IMR-90 (cell line): ENCODE measurements around the gene ARGLU1. TPM values are rescaled to one million over a fixed set of nuclear protein-coding genes. Genes with fewer than 3 reads are reported as not detected.

Experiments used
- ATAC-seq: fragments of 200-7000 bp; cut with Tn5 transposase; 2 replicates; pipeline ENCODE4 v1.9.1; 2020; ENCODE audit warnings: low read depth, mild to moderate bottlenecking, moderate library complexity
- BruUV-seq: library from RNA; stranded (reverse); fragments of 400-500 nt; replicated peaks from 2 replicates; lab custom pipeline; 2021; lab: Mats Ljungman, UMichigan
- CTCF ChIA-PET: fragments of 300-600 bp; formaldehyde crosslinking; extraction: SDS; loops from one replicate; lab custom pipeline; 2021; ENCODE audit warnings: antibody characterized with exemption; lab: Yijun Ruan, JAX
- POLR2A ChIA-PET: fragments of 300-600 bp; sonication (Branson Sonifier 250); formaldehyde crosslinking; loops from one replicate; lab custom pipeline; 2022; ENCODE audit warnings: antibody characterized with exemption; ENCODE audit not compliant: unreplicated experiment; lab: Charles Lee
- DNase-seq: peaks from one replicate; pipeline ENCODE4 v3.0.0; 2013
- H2AFZ ChIP-seq: replicated peaks from 2 replicates; pipeline ENCODE3; 2013; ENCODE audit warnings: low read length, mild to moderate bottlenecking; ENCODE audit not compliant: poor library complexity
- H2AK5ac ChIP-seq: 2 replicates; pipeline ENCODE4 v1.6.1; 2013; ENCODE audit warnings: low read depth, low read length, inconsistent platforms
- H2AK9ac ChIP-seq: replicated peaks from 2 replicates; pipeline ENCODE3; 2013; ENCODE audit warnings: mild to moderate bottlenecking, low read depth, low read length, moderate library complexity; ENCODE audit not compliant: poor library complexity
- H2BK120ac ChIP-seq: 2 replicates; pipeline ENCODE4 v1.6.1; 2013; ENCODE audit warnings: low read depth, low read length, inconsistent platforms
- H2BK15ac ChIP-seq: 3 replicates; pipeline ENCODE4 v1.6.1; 2013; ENCODE audit warnings: low read depth, low read length, inconsistent platforms
- H2BK20ac ChIP-seq: 2 replicates; pipeline ENCODE4 v1.6.1; 2013; ENCODE audit warnings: low read depth, mild to moderate bottlenecking, inconsistent platforms, low read length, moderate library complexity
- H2BK5ac ChIP-seq: 2 replicates; pipeline ENCODE4 v1.6.1; 2013; ENCODE audit warnings: mild to moderate bottlenecking, low read depth, low read length, inconsistent platforms; ENCODE audit not compliant: poor library complexity, severe bottlenecking
- H3K14ac ChIP-seq: replicated peaks from 2 replicates; pipeline ENCODE4 v1.6.1; 2013; ENCODE audit warnings: low read depth, low read length, inconsistent platforms
- H3K18ac ChIP-seq: 2 replicates; pipeline ENCODE4 v1.6.1; 2013; ENCODE audit warnings: low read depth, low read length, control low read depth
- H3K23ac ChIP-seq: 2 replicates; pipeline ENCODE4 v1.6.1; 2013; ENCODE audit warnings: low read depth, low read length, inconsistent platforms
- H3K27ac ChIP-seq: 2 replicates; pipeline ENCODE4 v1.5.1; 2013; ENCODE audit warnings: mild to moderate bottlenecking, control low read depth, low read length; ENCODE audit not compliant: insufficient read depth
- H3K27me3 ChIP-seq: 2 replicates; pipeline ENCODE4 v1.6.1; 2013; ENCODE audit warnings: low read length; ENCODE audit not compliant: control insufficient read depth, insufficient read depth
- H3K36me3 ChIP-seq: 2 replicates; pipeline ENCODE4 v1.6.1; 2013; ENCODE audit warnings: low read length, mixed read lengths; ENCODE audit not compliant: control insufficient read depth, insufficient read depth
- H3K4ac ChIP-seq: 2 replicates; pipeline ENCODE4 v1.6.1; 2013; ENCODE audit warnings: low read depth, low read length, inconsistent platforms
- H3K4me1 ChIP-seq: 2 replicates; pipeline ENCODE4 v1.6.1; 2013; ENCODE audit warnings: low read length, mixed read lengths; ENCODE audit not compliant: control insufficient read depth, insufficient read depth
- H3K4me2 ChIP-seq: 2 replicates; pipeline ENCODE4 v1.6.1; 2013; ENCODE audit warnings: low read depth, mild to moderate bottlenecking, control low read depth, low read length, moderate library complexity
- H3K4me3 ChIP-seq: 2 replicates; pipeline ENCODE4 v1.5.1; 2013; ENCODE audit warnings: low read depth, mild to moderate bottlenecking, control low read depth, low read length, moderate library complexity; ENCODE audit not compliant: insufficient read depth
- H3K56ac ChIP-seq: 2 replicates; pipeline ENCODE4 v1.6.1; 2013; ENCODE audit warnings: low read length, inconsistent platforms; ENCODE audit not compliant: insufficient read depth; ENCODE audit errors: extremely low read depth
- H3K79me1 ChIP-seq, 2 experiments: 2 replicates each; pipeline ENCODE4 v1.6.1; 2013; ENCODE audit warnings: low read length in 2 of 2, inconsistent platforms in 1 of 2, low read depth in 1 of 2
- H3K9ac ChIP-seq: 2 replicates; pipeline ENCODE4 v1.6.1; 2013; ENCODE audit warnings: low read depth, low read length, control low read depth
- H3K9me1 ChIP-seq: 2 replicates; pipeline ENCODE4 v1.6.1; 2013; ENCODE audit warnings: low read length, inconsistent platforms; ENCODE audit not compliant: insufficient read depth
- H3K9me3 ChIP-seq: 2 replicates; pipeline ENCODE4 v1.6.1; 2013; ENCODE audit warnings: low read length; ENCODE audit not compliant: control insufficient read depth, insufficient read depth
- H4K20me1 ChIP-seq: 2 replicates; pipeline ENCODE4 v1.6.1; 2013; ENCODE audit warnings: low read length, inconsistent platforms; ENCODE audit not compliant: insufficient read depth
- H4K5ac ChIP-seq: 2 replicates; pipeline ENCODE4 v1.6.1; 2013; ENCODE audit warnings: mild to moderate bottlenecking, low read depth, low read length, control low read depth
- H4K8ac ChIP-seq, 2 experiments: 2 replicates each; pipeline ENCODE4 v1.6.1; 2013; ENCODE audit warnings: low read depth in 2 of 2, low read length in 2 of 2, control low read depth in 1 of 2, inconsistent platforms in 1 of 2
- H4K91ac ChIP-seq: 2 replicates; pipeline ENCODE4 v1.6.1; 2013; ENCODE audit warnings: low read depth, low read length, inconsistent platforms; ENCODE audit not compliant: insufficient read depth
- CHD1 ChIP-seq: IDR thresholded peaks from 2 replicates; pipeline ENCODE4 v1.6.1; 2012; ENCODE audit warnings: low read depth, low read length, improper control_type of control experiment
- CTCF ChIP-seq: conservative IDR thresholded peaks from 2 replicates; pipeline ENCODE4 v1.5.1; 2012; ENCODE audit warnings: mild to moderate bottlenecking, low read depth, low read length, improper control_type of control experiment
- ELK1 ChIP-seq: fragments of 150-350 bp; IDR thresholded peaks from 2 replicates; pipeline ENCODE4 v1.6.1; 2016; ENCODE audit warnings: low read depth, mild to moderate bottlenecking, low read length, moderate library complexity, borderline replicate concordance
- MAFK ChIP-seq: IDR thresholded peaks from 2 replicates; pipeline ENCODE4 v1.6.1; 2012; ENCODE audit warnings: low read depth, low read length, improper control_type of control experiment
- MXI1 ChIP-seq: IDR thresholded peaks from 2 replicates; pipeline ENCODE4 v1.6.1; 2012; ENCODE audit warnings: low read depth, mild to moderate bottlenecking, low read length, moderate library complexity, borderline replicate concordance
- NFE2L2 ChIP-seq: fragments of 150-350 bp; IDR thresholded peaks from 2 replicates; pipeline ENCODE4 v1.6.1; 2016; ENCODE audit warnings: low read depth, mild to moderate bottlenecking, low read length
- POLR2A ChIP-seq: IDR thresholded peaks from 2 replicates; pipeline ENCODE4 v1.6.1; 2012; ENCODE audit warnings: mild to moderate bottlenecking, low read depth, low read length
- RAD21 ChIP-seq: IDR thresholded peaks from 2 replicates; pipeline ENCODE4 v1.6.1; 2012; ENCODE audit warnings: low read length, improper control_type of control experiment
- RCOR1 ChIP-seq: IDR thresholded peaks from 2 replicates; pipeline ENCODE4 v1.6.1; 2012; ENCODE audit warnings: mild to moderate bottlenecking, low read length, improper control_type of control experiment; ENCODE audit not compliant: insufficient replicate concordance
- RFX5 ChIP-seq: IDR thresholded peaks from 2 replicates; pipeline ENCODE4 v1.8.0; 2012; ENCODE audit warnings: low read depth, mild to moderate bottlenecking, low read length, moderate library complexity
- SMC3 ChIP-seq: fragments of 150-350 bp; IDR thresholded peaks from 2 replicates; pipeline ENCODE4 v1.6.1; 2016; ENCODE audit warnings: low read depth, mild to moderate bottlenecking, antibody characterized with exemption, low read length, moderate library complexity
- USF2 ChIP-seq: fragments of 150-350 bp; IDR thresholded peaks from 2 replicates; pipeline ENCODE4 v1.6.1; 2017; ENCODE audit warnings: mild to moderate bottlenecking, antibody characterized with exemption, low read length, low read depth
- WGBS, 2 experiments: methylation state at CpG; one replicate each; pipeline versions ENCODE4 v1.1.5 to v1.1.7; 2013; ENCODE audit warnings: missing lambda C conversion rate in 2 of 2; ENCODE audit not compliant: insufficient read length in 1 of 2; ENCODE audit errors: extremely low coverage in 2 of 2; 5-methylcytosine and 5-hydroxymethylcytosine counted together
- dilution Hi-C: fragments of 300-500 bp; cut with HindIII; formaldehyde crosslinking; loops from one replicate; pipeline ENCODE4 v1.14.3; 2018; ENCODE audit warnings: low sequenced_read_pairs; ENCODE audit not compliant: unreplicated experiment
- in situ Hi-C: fragments of 300-500 bp; cut with MboI; formaldehyde crosslinking; loops from 3 replicates; pipeline ENCODE4 v1.14.3; 2019; ENCODE audit warnings: low sequenced_read_pairs, inconsistent platforms, mixed read lengths
- intact Hi-C: fragments of 100-400 bp; cut with micrococcal nuclease; formaldehyde crosslinking; loops from 2 replicates; pipeline ENCODE4 v1.10.0; 2022
- polyA plus RNA-seq, 3 experiments: library from polyadenylated mRNA; depleted of rRNA; stranded (reverse); fragments of >200 nt; gene quantifications; 2 replicates each; pipeline ENCODE4 v1.2.3, GENCODE V29; 2012; ENCODE audit warnings: low replicate concordance in 1 of 3
- total RNA-seq: library from RNA; depleted of rRNA; stranded (reverse); fragments of >200 nt; gene quantifications from 2 replicates; pipeline ENCODE4 v1.2.3, GENCODE V29; 2012

The ARGLU1 gene
- total and polyA plus RNA-seq, 2 of the 4 experiments (the other 2 are of a cell fraction), result 11.1 to 51.4 TPM

DNA sequence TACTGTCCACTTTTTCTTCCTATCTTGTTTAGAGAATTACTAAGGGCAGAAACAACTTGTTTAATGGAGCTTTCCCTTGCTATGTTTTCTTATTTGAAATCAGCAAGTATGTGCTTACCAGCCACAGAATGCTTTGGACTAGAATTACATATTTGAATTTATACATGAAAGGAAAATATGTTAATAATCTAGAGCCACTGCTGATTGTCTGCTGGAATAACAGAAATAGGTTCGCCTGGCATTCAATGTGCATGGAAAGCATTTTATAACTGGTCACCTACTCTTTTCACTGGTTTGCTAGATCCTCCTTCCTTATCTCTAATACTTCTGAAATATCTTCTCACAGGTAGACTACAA, 40.5 kb downstream of the ARGLU1 start:
- no peak overlapping the region for H2AK9ac ChIP-seq
- no peak overlapping the region for H2AK5ac ChIP-seq
- no peak overlapping the region for H4K5ac ChIP-seq
- H2BK15ac ChIP-seq, result no peak overlapping the region
- H4K20me1 ChIP-seq, result no peaks in the 10 kb centered on the region
- no peak overlapping the region for H3K18ac ChIP-seq
- CTCF ChIA-PET, result no interaction called here
- no peak overlapping the region for H3K14ac ChIP-seq
- H3K36me3 ChIP-seq, result no peaks in the 10 kb centered on the region
- no peak overlapping the region for H2BK5ac ChIP-seq
- H2BK120ac ChIP-seq, result no peak overlapping the region
- H2AFZ ChIP-seq, result no peak overlapping the region
- no peak overlapping the region for H4K91ac ChIP-seq
- H3K9me1 ChIP-seq, result no peaks in the 10 kb centered on the region
- dilution Hi-C loops, result no loop called here
- H3K9ac ChIP-seq, result no peak overlapping the region
- no peaks in the 10 kb centered on the region for H3K9me3 ChIP-seq
- TF ChIP-seq MXI1 (no peak), RCOR1 (no peak), RAD21 (no peak), RFX5 (no peak), SMC3 (no peak), USF2 (no peak), POLR2A (no peak), CTCF (no peak), NFE2L2 (no peak), MAFK (no peak), ELK1 (no peak), CHD1 (no peak)
- H3K4me1 ChIP-seq, result peaks cover 7% of the 10 kb centered on the region; the same call in 1 of the 2 replicates
- no peak overlapping the region for H3K27ac ChIP-seq
- intact Hi-C loops, result no loop called here
- no peaks in the 10 kb centered on the region for H3K27me3 ChIP-seq
- H3K4ac ChIP-seq, result no peak overlapping the region
- no peak overlapping the region for H3K56ac ChIP-seq
- H4K8ac ChIP-seq, result no peak overlapping the region
- in situ Hi-C loops, result loop anchor here (25.0 kb wide), 2 partner anchors 1090 to 1190 kb away; no protein-coding TSS in a partner anchor
- no peak overlapping the region for H3K4me3 ChIP-seq
- no peak for DNase-seq
- no peak overlapping the region for H3K4me2 ChIP-seq
- no CpG with 5 or more reads among the region's 1 CpG for WGBS, 2 experiments
- peak; percentile 27; the same call in 1 of the 2 replicates for ATAC-seq
- POLR2A ChIA-PET, result interaction anchor here (0.5 kb wide), 1 partner anchor 229 kb away, joined by 3 read pairs; no protein-coding TSS in a partner anchor
- no TSS peak for BruUV-seq
- no peak overlapping the region for H2BK20ac ChIP-seq
- H3K79me1 ChIP-seq, result peaks cover 19 to 55% of the 10 kb centered on the region in 2 experiments; a peak in 3 of 4 replicates
- H3K23ac ChIP-seq, result no peak overlapping the region
